GM12875 (cell line): ENCODE data around the gene PDLIM4.

Experiments used
- H3K4me3 ChIP-seq: one replicate; pipeline ENCODE4 v1.5.1; 2011; ENCODE audit warnings: low read depth, low read length, control low read depth
- CTCF ChIP-seq: IDR thresholded peaks from 2 replicates; pipeline ENCODE4 v1.5.1; 2011; ENCODE audit warnings: low read depth, mild to moderate bottlenecking, control low read depth, inconsistent platforms, low read length, moderate library complexity, borderline replicate concordance; ENCODE audit not compliant: insufficient read depth

PDLIM4 gene

GRCh38 chr5:132238901-132239500 lies 18.5 kb upstream of the PDLIM4 start:
- H3K4me3 ChIP-seq = no peak overlapping the region
- no peak for TF ChIP-seq CTCF

GRCh38 chr5:132239776-132240175 lies 17.7 kb upstream of the PDLIM4 start:
- TF ChIP-seq CTCF = no peak
- H3K4me3 ChIP-seq = no peak overlapping the region

GRCh38 chr5:132243366-132243977 lies 14.0 kb upstream of the PDLIM4 start:
- H3K4me3 ChIP-seq = no peak overlapping the region
- no peak for TF ChIP-seq CTCF

- TF ChIP-seq CTCF = no peak
- H3K4me3 ChIP-seq = no peak overlapping the region
These were observed 11.9 kb upstream of the PDLIM4 start for GRCh38 chr5:132245593-132245992.

GRCh38 chr5:132246806-132247205 lies 10.7 kb upstream of the PDLIM4 start:
- no peak overlapping the region for H3K4me3 ChIP-seq
- TF ChIP-seq CTCF = no peak

- TF ChIP-seq CTCF = no peak
- H3K4me3 ChIP-seq = no peak overlapping the region
These were observed 6.9 kb upstream of the PDLIM4 start for GRCh38 chr5:132250547-132250946.

GRCh38 chr5:132251220-132251725 lies 6.2 kb upstream of the PDLIM4 start:
- TF ChIP-seq CTCF = no peak

More at GRCh38 chr5:132251220-132251725, 6.2 kb upstream of the PDLIM4 start:
- H3K4me3 ChIP-seq = no peak overlapping the region
